ENCODE measurements around the gene PPIB.

Gene PPIB

DNA sequence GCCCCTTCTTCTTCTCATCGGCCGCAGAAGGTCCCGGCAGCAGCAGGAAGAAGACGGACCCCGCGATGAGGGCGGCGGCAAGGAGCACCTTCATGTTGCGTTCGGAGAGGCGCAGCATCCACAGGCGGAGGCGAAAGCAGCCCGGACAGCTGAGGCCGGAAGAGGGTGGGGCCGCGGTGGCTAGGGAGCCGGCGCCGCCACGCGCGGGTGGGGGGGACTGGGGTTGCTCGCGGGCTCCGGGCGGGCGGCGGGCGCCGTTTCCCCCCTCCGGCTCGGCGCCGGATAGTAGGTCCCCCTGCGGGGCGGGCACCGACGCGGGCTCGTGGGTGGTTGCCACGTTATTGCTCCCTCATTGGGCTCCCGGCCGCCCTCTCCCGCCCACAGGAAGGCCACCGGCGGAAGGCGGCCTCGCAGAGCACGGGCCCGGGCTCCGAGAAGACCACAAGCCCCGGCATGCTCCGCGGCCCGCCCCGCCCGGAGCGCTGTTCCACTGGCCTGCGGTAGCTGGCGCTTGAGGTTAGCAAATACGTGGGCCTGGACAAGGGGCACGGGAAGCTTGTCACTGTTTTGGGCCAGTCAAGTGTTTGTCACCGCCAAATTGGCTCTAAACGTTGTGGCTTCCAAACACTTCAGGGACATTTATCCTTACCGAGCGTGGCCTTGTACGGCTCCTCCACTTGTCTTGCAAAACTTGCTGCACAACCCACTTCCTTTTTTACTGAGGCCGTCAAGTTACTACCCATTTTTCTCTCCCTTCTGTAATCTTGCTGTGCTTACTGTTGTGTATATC, at the start of gene PPIB:
Gene PPIB, minus strand, starts transcription at position 154 of the 790 bp plus-strand sequence. Its CDS starts 36 bp downstream, at position 118.
- ATAC-seq: peak; percentile 95 to 97

DNA sequence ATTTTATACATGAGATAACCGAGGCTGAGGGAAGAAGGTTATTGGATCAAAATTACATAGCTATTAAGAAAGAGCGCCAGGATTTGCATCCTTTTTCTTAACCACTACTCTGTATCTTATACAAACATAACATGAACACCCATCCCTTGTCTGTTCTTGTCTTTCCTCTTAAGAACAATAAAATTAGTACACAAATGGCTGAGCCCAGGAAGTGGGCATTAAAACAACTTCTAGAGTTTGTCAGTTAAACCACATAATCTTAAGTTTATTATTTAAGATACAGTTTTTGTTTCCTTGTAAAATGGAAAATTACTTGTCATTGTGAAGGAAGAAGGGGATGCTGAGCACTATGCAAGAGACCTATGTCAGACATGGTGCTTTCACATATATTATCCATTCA, 48.9 kb upstream of the PPIB start:
- ATAC-seq: no peak

DNA sequence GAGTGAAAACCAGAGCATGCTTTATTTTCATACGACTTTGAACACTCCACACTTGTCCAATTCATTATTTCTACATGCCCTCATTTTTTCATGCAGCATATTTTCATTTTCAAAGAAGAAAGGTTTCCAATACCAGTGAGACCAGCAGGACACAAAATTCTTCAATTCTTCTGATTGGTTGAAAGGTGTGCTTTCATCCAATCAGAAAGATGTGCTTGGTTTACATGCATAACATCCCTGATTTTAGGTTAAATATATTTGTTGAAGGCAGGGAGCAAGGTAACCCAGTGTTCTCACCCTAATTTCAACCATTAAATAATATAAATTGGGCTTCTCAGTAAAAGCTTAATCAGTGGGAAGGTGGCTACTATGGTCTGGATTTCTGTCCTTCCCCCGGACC, 47.5 kb upstream of the PPIB start:
- ATAC-seq: no peak

DNA sequence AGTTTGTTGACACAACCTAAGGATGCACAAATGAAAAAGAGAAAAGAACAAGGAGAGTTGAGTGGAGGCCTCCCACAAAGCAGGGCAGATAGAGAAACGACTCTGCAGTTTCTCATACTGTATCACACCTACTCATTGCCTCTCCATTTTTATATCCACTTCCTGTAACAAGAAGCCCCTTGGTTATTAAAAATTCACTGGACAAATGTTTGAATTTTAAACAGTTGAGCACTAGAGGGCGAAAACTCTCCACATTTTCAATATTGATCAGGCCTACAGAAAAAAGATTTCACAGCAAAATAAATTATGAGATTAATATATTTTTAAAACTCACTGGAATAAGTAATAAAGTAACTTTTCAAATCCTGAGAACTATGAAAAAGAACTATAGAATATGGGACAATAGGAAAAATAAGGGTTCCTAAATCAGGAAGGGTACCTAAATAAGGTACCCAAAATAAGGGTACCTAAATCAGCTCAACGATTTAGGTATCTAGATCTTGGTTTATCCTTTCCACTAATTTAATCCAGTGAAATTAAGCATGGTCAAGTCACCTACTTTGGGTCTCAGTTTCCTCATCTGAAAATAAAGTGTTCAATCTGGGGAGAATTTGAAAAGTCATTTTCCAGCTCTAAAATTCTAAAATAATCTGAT, 47.0 kb upstream of the PPIB start:
- ATAC-seq: no peak

DNA sequence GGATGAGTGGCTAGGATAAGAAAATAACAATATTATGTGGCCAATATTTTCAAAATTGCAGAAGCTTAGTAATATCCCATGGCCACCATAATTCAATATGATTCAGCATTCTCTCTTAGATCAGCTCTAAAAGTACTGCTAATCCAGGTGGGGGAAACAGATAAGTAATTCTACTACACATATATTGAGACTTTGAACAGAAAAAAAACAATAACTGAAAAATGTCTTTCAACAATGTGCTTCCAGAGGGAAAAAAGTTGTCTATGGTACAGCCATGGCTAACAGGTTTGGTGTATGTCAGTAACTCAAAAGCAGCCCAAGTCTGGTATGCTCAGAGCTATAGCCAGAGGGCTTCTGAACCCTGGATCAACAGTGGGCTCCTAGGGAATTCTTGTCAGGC, 42.4 kb upstream of the PPIB start:
- no peak for ATAC-seq

DNA sequence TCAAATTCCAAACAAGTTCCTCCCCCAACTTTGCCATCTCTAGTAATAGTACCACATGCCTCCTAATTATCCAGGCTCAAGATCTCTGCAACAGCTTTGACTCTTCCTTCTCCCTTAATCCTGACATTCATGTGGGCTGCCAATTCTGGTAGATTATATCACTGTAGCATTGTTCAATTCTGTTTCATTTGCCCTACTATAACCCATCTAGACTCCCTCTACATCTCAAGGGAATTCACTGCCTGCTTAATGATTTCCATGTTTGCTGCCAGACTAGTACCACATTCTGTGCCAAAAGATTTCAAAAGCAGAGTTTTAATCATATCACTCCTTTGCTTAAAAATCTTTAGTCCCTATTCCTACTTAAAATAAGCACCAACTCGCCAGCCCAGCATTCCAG, 34.6 kb upstream of the PPIB start:
- ATAC-seq: no peak

DNA sequence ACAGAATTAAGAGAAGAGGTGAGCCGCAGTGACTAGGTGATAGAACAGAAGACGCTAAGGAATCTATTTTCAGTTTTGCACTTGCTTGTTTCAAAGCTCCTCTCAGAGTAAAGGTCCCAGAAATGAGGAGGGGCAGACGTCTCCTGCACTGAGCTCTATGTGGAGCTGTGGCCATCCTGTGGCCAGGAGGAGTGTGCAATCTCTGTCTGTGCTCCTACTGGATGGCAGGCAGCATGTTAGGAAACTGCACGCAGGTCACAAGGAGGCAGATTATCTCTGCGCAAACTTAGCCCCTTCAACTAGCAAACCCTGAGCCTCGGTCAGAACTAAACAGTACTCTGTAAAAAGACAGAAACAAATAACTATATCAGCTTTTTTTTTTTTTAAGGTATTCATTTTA, 31.1 kb upstream of the PPIB start:
- no peak for ATAC-seq

DNA sequence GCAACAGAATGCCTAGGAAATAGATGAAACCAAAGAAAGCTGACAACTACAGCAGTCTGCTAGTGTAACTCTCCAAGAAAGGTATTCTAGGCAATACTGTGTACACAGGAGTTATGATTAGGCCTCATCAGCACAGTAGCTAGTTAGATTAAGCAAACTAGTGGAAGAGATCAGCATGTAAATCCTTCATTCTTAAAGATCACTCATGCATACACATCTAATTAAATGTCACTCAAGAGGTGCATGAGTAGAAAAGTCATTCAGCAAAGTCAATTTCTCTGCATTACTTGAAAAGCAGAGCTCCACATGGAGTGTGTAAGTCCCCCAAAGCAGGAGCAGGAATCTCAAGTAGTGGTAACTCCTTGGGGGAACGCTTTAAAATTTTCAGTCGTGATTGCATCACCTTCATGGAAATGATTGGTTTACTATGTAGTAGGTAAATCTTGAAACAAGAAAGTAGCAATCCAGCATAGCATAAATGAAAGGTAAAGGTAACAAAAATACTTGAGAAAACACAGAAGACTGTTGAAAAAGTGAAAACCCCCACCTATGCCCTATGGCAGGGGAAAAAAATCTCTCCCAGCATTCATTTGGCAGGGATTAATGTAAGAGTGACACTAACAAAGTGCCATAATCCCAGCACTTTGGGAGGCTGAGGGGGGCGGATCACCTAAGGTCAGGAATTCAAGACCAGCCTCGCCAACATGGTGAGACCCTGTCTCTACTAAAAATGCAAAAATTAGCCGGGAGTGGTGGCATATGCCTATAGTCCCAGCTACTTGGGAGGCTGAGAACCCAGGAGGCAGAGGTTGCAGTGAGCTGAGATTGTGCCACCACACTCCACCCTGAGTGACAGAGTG, 29.4 kb upstream of the PPIB start:
- ATAC-seq: no peak

DNA sequence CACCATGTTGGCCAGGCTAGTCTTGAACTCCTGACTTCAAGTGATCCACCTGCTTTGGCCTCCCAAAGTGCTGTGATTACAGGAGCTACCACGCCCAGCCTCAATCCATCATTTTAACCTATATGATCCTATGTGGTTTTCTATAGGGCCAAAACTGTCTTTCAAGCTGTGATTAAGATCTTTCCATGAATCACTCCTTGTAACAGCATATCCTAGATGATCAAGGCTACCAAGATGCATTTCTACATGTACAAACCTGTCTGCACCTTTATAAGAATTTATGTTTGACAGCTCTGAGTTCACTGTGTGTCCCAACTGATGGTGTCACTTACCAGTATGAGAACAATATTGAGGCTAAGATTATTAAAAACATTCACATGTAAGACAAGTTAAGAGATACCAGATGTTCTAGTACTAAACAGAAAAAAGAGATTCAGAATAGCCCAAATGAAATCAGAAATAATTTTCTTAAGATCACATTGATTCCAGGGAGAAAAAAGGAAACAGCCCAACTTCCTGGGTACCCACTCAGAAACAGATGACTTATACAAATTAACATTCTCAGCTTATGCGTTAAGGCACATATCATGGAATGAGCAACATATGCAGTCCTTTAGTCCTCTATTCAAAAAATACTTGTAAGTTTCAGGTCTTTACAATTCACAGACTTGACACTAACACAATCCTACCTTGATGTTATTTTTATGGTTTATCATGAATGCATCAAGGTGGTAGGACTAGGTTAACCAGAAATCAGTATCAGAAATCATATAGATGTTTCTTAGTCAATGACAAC, 24.8 kb upstream of the PPIB start:
- no peak for ATAC-seq

DNA sequence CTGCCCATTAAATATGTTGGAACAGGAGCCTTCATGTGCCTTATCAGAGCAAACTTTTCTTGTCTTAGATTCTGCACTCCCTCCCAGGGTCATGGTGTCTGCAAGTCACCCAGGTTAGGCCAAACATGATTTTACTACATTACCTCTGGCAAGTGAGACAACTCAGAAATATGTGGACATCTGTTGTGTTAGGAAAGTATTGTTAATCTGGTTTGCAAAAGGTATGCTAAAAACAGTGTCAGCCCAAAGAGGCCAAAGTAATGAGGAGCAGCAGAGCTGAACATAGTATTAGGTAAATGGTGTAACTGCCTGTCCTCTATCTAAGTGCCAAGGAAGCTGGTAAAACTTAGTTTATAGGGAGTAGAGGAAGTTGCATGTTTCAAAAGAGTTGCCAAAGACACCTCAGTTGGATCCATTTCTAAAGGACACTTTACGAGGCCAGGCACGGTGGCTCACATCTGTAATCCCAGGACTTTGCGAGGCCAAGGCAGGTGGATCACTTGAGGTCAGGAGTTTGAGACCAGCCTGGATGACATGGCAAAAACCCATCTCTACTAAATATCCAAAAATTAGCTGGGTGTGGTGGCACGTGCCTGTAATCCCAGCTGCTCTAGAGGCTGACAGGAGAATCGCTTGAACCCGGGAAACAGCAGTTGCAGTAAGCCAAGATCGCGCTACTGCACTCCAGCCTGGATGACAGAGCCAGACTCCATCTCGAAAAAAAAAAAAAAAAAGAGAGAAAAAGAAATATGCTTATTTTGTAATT, 22.5 kb upstream of the PPIB start:
- no peak for ATAC-seq

DNA sequence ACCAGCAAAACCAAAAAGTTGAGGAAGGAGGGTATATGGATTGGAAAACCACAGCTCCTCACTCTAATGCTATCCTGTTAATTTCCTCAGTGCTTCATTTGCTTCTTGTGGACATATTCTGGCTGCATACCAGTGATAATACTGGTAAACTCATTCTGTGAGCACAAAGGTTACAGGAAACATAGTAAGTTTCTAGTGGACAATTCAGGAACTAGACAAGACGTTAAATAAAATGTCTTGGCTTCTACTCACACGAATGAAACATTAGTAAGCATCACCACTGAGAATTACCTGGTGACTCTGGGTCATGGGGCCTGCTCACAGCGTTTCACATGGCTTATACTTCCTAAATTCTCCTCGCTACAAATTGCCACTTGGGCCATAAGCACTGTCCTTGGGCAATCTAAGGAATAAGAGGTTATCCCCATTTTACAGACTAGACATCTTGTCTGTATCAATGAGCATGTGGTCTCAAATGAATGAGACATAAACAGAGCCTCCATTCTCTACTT, 20.1 kb upstream of the PPIB start:
- no peak for ATAC-seq

DNA sequence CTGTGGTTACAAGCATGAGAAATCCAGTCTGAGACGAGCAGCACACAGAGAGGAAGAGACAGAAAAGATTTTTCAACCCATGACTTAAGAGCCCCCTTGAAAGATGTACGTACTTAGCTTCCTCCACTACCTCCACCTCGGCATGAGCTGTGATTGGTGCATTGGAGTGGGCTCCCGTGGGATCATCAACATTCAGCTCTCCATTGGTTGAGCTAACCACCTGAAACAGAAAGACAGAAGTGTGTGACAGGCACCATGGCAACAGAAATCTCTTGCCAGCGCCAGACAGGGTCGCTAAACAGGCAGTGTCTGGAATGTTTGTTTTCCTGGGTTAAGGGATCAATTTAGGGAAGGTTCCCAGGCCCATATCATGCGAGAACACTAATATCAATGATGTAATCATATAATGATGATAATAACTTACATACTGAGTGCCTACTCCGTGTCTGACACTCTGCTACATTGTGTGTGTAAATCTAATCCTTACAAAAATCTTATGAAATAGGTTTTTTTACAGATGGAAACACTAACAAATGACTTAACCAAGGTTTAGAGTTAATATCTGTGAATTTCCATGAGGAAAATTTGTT, 17.5 kb upstream of the PPIB start:
- no peak for ATAC-seq

DNA sequence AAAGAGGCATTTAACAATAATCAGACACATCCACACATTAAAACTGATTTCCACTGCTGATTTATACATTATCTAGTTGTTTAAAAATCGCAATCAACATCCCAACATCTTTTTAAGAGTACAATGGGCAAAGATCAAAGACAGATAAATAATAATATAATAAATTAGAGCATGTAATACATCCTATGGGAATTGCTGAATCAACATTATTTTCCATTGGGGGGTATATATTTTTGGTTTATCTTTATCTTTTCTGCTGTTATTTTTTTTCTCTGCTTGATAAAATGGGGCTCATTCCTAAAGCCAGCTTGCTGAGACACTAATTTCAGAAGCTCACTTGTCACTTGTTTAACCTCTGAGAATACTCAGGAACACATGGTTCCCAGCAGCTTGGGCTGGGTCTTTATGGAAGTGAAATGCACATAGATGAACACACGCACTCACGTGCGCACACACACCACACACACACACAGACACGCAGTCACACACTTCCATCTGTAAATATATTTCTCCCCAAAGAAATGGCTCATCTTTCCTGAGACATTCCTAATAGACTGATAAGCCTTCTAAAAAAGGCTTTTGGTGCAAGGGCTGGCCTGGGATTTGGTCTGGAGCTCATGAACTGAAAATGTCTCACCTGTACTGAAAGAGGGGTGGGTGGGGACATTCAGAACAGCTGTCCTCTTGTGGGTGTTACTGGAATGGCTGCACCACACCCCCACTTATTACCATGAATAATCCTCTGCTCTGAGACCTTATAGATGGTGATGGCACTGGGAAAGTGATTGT, 3.5 kb upstream of the PPIB start:
- no peak for ATAC-seq

DNA sequence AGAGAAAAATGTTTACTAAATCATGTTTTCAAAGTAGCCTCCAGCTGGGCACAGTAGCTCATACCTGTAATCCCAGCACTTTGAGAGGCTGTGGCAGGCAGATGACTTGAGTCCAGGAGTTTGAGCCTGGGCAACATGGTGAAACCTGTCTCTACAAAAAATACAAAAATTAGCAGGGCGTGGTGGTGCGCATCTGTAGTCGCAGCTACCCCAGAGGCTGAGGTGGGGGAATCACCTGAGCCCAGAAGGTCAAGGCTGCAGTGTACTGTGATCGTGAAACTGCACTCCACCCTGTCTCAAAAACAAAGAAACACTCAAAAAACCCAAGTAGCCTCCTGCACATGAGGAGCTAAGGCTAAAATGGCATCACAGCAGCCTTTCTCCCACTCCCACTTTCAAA, 1.6 kb upstream of the PPIB start:
- no peak for ATAC-seq

DNA sequence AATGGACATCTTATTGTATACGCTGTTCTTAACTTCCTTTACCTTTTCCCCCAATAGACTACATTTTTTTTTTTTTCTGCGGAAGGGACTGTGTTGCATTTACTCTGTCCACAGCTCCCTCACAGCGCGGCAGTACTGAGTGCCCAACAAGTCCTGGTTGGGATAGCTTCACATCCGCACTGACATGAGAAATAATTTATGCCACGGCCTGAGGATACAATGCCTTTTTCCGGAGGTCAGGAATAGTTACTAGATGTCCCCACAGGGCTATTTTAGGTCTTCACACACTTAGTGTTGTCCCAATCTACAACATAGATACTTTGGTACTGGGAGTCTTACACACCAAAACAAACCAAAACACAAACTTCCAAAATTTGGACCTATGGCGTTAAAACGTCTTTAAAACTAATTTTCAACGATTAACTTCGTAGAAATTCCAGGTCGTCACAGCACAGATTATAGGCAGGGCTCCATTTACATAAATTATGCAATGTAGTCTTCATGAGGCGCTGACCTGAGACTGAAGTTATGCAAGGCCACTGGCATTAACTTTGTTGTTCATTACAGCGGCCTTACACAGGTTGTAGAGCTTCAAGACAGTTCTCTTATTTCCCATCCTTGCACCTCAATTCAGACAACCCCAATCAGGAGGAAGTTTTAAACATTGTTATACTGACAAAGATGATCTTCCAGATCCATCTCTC, 989 bp upstream of the PPIB start:
- no peak for ATAC-seq

DNA sequence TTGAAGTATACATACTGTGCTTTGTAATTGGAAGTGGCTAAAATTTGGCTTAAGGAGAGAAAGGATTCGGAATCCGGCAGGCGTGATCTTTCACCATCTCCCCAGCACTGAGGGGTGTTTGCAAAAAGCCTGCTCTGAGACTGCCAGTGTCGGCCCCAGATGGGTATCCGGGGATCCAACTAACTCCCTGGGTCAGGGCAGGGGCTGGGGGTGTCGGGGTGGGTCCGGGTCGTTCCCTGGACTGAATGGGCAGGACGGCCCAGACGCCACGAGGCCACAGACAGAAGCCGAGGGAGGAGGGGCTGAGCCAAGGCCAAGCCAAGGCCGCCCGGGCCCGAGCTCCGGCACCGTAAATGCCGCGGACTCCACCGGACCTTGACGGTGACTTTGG, 349 bp downstream of the PPIB start:
- peak; percentile 4 to 12 for ATAC-seq

DNA sequence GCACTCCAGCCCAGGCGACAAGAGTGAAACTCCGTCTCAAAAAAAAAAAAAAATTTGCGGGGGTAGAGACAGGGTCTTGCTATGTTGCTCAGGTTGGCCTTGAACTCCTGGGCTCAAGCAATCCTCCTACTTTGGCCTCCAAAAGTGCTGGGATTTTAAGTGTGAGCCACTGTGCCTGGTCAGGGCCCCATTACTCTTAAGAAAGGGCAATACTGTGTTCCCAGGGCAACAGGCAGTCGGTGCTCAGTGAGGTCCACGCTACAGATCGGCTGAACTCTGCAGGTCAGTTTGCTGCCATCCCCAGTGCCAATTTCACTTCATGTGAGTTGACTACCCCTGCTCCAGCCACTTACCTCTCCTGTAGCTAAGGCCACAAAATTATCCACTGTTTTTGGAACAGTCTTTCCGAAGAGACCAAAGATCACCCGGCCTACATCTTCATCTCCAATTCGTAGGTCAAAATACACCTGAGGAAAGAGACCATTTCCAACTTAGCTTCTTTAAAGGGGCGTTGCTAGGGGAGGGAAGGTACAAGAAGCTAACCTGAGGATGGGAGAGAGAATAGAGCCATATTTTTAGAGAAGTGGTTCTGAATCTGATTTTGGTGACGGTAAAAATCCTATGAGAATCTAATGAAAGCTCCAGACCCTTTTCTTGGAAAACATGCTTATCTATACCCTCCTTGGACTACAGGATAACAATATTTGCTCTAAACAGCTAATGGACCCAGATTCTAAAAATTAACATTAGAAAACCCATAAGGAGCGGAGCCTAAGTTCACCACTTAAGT, 939 bp downstream of the PPIB start:
- ATAC-seq: no peak

DNA sequence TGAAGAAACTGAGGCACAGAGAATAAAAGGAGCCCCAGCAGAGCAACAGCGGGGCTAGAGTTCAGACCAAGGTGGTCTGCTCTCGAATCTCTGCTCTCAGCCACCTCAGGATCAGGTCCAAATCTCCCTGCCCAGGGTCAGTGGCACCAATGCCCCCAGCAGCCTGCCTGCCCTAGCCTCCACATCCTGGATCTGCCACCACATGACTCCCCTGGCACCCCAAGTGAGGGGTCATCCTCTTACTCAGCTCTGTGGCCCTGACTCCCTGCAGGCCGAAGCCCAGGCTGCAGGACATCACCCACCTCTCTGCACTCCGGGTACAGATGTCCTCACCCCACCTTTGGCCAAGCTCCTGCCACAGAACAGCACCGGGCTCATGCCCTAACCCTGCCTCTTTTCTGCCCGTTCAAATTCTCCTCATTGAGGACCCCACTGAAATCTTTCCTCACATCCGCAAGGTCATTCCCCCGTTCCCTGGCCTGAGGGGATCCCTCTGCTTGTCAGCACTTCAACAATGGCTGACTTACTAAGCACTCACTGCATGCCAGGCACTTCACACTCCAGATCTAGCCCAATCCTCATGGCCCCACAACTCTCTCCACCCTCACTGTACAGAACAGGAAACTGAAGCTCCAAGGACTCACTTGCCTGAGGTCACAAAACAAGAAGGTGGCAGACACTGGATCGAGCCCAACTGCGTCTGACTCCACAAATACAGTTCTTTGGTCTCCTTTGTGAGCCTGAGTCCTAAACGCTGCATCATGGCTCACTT, 4.3 kb downstream of the PPIB start:
- no peak for ATAC-seq
